WTC11 (cell line): Measurements from ENCODE around the gene NEK11.

ENCODE experiments used
- CREM ChIP-seq: sonication (generic); formaldehyde crosslinking; IDR thresholded peaks from 2 replicates; pipeline ENCODE4 v1.8.1; 2022; ENCODE audit warnings: mild to moderate bottlenecking, missing genetic modification reagents, moderate library complexity
- FOXK1 ChIP-seq: sonication (generic); formaldehyde crosslinking; IDR thresholded peaks from 2 replicates; pipeline ENCODE4 v1.8.0; 2022; ENCODE audit warnings: mild to moderate bottlenecking, moderate library complexity, missing genetic modification reagents
- FOXP1 ChIP-seq: sonication (generic); formaldehyde crosslinking; IDR thresholded peaks from 2 replicates; pipeline ENCODE4 v1.8.0; 2022; ENCODE audit warnings: missing genetic modification reagents, mild to moderate bottlenecking, moderate library complexity, borderline replicate concordance
- KAT7 ChIP-seq: sonication (generic); formaldehyde crosslinking; IDR thresholded peaks from 2 replicates; pipeline ENCODE4 v1.8.1; 2023; ENCODE audit warnings: missing genetic modification reagents, mild to moderate bottlenecking, borderline replicate concordance
- MXD4 ChIP-seq: fragments of 250-450 bp; sonication (Bioruptor Pico); IDR thresholded peaks from 2 replicates; pipeline ENCODE4 v1.8.0; 2021; ENCODE audit warnings: mild to moderate bottlenecking, moderate library complexity, borderline replicate concordance
- NFATC4 ChIP-seq: fragments of 250-450 bp; sonication (Bioruptor Pico); IDR thresholded peaks from 2 replicates; pipeline ENCODE4 v1.9.0; 2021; ENCODE audit warnings: mild to moderate bottlenecking
- ZNF121 ChIP-seq: sonication (generic); formaldehyde crosslinking; IDR thresholded peaks from 2 replicates; pipeline ENCODE4 v1.8.0; 2023; ENCODE audit warnings: missing genetic modification reagents
- ZNF317 ChIP-seq: sonication (generic); formaldehyde crosslinking; IDR thresholded peaks from 2 replicates; pipeline ENCODE4 v1.8.1; 2023; ENCODE audit warnings: low read depth, mild to moderate bottlenecking, moderate library complexity, missing genetic modification reagents, borderline replicate concordance
- TF ChIP-seq, protein P1 (sequence below): fragments of 200-600 bp; IDR thresholded peaks from 2 replicates; pipeline ENCODE4 v1.8.0; 2022; ENCODE audit warnings: antibody characterized with exemption
- TF ChIP-seq, protein P2 (sequence below): sonication (generic); formaldehyde crosslinking; IDR thresholded peaks from 2 replicates; pipeline ENCODE4 v1.8.1; 2023; ENCODE audit warnings: mild to moderate bottlenecking, moderate library complexity, missing genetic modification reagents

DNA sequence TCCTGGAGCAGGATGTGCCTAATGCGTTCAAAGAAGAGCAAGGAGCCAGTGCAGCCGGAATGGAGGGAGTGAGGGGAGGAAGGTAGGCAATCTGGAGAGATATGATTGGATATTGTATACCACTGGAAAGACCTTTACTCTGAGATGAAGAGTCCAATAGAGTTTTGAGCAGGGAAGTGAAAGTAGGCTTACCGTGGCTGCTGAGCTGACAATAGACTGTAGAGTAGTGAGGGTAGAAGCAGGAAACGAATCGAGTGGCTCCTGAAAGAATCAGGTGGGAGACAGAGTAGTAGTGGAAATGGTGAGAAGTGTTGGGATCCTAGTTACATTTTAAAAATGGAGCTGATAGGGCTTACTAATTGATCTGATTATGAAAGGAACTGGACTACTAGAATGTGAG is 303.1 kb downstream of the NEK11 start:
- TF ChIP-seq ZNF121 (CRISPR knock-in tag) (no peak), MXD4 (CRISPR knock-in tag) (no peak), KAT7 (CRISPR knock-in tag) (no peak), NFATC4 (CRISPR knock-in tag) (no peak), CREM (CRISPR knock-in tag) (no peak), FOXP1 (no peak), FOXK1 (CRISPR knock-in tag) (no peak), ZNF317 (no peak)
- TF ChIP-seq, protein P1, sequence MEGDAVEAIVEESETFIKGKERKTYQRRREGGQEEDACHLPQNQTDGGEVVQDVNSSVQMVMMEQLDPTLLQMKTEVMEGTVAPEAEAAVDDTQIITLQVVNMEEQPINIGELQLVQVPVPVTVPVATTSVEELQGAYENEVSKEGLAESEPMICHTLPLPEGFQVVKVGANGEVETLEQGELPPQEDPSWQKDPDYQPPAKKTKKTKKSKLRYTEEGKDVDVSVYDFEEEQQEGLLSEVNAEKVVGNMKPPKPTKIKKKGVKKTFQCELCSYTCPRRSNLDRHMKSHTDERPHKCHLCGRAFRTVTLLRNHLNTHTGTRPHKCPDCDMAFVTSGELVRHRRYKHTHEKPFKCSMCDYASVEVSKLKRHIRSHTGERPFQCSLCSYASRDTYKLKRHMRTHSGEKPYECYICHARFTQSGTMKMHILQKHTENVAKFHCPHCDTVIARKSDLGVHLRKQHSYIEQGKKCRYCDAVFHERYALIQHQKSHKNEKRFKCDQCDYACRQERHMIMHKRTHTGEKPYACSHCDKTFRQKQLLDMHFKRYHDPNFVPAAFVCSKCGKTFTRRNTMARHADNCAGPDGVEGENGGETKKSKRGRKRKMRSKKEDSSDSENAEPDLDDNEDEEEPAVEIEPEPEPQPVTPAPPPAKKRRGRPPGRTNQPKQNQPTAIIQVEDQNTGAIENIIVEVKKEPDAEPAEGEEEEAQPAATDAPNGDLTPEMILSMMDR: no peak
- TF ChIP-seq, protein P2, sequence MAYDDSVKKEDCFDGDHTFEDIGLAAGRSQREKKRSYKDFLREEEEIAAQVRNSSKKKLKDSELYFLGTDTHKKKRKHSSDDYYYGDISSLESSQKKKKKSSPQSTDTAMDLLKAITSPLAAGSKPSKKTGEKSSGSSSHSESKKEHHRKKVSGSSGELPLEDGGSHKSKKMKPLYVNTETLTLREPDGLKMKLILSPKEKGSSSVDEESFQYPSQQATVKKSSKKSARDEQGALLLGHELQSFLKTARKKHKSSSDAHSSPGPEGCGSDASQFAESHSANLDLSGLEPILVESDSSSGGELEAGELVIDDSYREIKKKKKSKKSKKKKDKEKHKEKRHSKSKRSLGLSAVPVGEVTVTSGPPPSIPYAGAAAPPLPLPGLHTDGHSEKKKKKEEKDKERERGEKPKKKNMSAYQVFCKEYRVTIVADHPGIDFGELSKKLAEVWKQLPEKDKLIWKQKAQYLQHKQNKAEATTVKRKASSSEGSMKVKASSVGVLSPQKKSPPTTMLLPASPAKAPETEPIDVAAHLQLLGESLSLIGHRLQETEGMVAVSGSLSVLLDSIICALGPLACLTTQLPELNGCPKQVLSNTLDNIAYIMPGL (CRISPR knock-in tag): no peak
